ENCODE results near the gene SLC43A3. TPM values are rescaled to one million over a fixed set of nuclear protein-coding genes. Genes with fewer than 3 reads are reported as not detected.

SLC43A3 gene
- total RNA-seq, 4 donors from 2014 or later: 40.9 to 75.9 (median 60.0) TPM

DNA sequence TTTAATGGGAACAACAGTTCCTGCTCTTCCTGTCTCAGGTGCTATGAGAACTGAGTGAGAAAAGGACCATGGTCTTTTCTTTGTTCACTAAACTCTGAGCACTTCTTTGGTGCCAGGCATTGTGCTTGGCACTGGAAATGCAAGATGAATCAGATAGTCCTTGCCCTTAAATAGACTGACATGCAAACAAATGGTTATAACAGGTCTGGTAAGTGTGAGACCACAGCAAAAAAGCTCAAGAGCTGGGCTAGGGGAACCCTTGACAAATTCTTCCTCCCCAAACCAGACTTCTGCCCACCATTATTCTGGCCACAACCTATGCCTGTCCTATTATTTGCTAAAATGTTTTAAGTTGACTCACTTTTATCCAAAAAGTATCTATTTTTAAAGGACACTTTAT is 5.1 kb downstream of the SLC43A3 start:
- no peaks in the 10 kb centered on the region for H3K9me3 ChIP-seq
- peaks cover 0 to 69% of the 10 kb centered on the region in 2 donors for H3K36me3 ChIP-seq
- no peaks in the 10 kb centered on the region for H3K27me3 ChIP-seq
- peaks cover 11 to 54% (median 37%) of the 10 kb centered on the region in 3 donors for H3K4me1 ChIP-seq
- H3K4me3 ChIP-seq: no peak overlapping the region
- ATAC-seq: no peak
- H3K27ac ChIP-seq: no peak overlapping the region
- TF ChIP-seq EP300 (IDR thresholded peaks at IDR 0.05) (no peak), POLR2AphosphoS5 (IDR thresholded peaks at IDR 0.05) (no peak), POLR2A (IDR thresholded peaks at IDR 0.05) (no peak)
- TF ChIP-seq, protein P1, sequence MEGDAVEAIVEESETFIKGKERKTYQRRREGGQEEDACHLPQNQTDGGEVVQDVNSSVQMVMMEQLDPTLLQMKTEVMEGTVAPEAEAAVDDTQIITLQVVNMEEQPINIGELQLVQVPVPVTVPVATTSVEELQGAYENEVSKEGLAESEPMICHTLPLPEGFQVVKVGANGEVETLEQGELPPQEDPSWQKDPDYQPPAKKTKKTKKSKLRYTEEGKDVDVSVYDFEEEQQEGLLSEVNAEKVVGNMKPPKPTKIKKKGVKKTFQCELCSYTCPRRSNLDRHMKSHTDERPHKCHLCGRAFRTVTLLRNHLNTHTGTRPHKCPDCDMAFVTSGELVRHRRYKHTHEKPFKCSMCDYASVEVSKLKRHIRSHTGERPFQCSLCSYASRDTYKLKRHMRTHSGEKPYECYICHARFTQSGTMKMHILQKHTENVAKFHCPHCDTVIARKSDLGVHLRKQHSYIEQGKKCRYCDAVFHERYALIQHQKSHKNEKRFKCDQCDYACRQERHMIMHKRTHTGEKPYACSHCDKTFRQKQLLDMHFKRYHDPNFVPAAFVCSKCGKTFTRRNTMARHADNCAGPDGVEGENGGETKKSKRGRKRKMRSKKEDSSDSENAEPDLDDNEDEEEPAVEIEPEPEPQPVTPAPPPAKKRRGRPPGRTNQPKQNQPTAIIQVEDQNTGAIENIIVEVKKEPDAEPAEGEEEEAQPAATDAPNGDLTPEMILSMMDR (IDR thresholded peaks at IDR 0.05): no peak

- WGBS, 2 donors (ENCODE audit: low coverage in 1 of 2): 86 to 100% methylated on average over 1 of the region's 4 CpGs
- H3K9me3 ChIP-seq: no peaks in the 10 kb centered on the region
- TF ChIP-seq POLR2AphosphoS5 (IDR thresholded peaks at IDR 0.05) (no peak), POLR2A (IDR thresholded peaks at IDR 0.05) (no peak)
- TF ChIP-seq, protein P1 (IDR thresholded peaks at IDR 0.05): no peak
- H3K36me3 ChIP-seq: peaks cover 0 to 76% of the 10 kb centered on the region in 2 donors
- no peak overlapping the region for H3K27ac ChIP-seq
- ATAC-seq: no peak
- H3K4me3 ChIP-seq: no peak overlapping the region
- peaks cover 11 to 53% (median 33%) of the 10 kb centered on the region in 3 donors for H3K4me1 ChIP-seq
- H3K27me3 ChIP-seq: no peaks in the 10 kb centered on the region
Measured at GRCh38 chr11:57421066-57421465, 5.9 kb downstream of the SLC43A3 start.

GRCh38 chr11:57419146-57419545 is 7.8 kb downstream of the SLC43A3 start:
- TF ChIP-seq, protein P1 (IDR thresholded peaks at IDR 0.05): no peak
- TF ChIP-seq POLR2A (IDR thresholded peaks at IDR 0.05) (no peak), EP300 (IDR thresholded peaks at IDR 0.05) (no peak), POLR2AphosphoS5 (IDR thresholded peaks at IDR 0.05) (no peak)
- ATAC-seq: no peak
- Histone ChIP-seq H3K9me3 (no peaks in the 10 kb centered on the region), H3K4me1 (peaks cover 0 to 34% (median 15%) of the 10 kb centered on the region in 3 donors), H3K27me3 (no peaks in the 10 kb centered on the region), H3K36me3 (peaks cover 0 to 95% of the 10 kb centered on the region in 2 donors), H3K27ac (no peak overlapping the region), H3K4me3 (no peak overlapping the region)
- 92% methylated on average over 1 of the region's 3 CpGs; no CpG with 5 or more reads in 1 of the 2 donors for WGBS, 2 donors (ENCODE audit: low coverage in 1 of 2)

DNA sequence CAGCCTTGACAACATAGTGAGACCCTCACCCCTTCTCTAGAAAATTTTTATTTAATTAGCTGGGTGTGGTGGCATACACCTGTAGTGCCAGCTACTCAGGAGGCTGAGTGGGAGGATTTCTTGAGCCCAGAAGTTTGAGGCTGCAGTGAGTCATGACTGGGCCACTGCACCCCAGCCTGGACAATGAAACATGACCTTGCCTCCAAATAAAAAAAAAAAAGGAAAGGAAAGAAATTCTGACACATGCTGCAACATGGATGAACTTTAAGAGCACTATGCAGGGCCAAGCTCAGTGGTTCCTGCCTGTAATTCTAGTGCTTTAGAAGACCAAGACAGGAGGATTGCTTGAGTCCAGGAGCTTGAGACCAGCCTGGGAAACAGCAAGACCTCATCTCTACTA is 8.8 kb downstream of the SLC43A3 start:
- TF ChIP-seq POLR2AphosphoS5 (IDR thresholded peaks at IDR 0.05) (no peak), EP300 (IDR thresholded peaks at IDR 0.05) (no peak), POLR2A (IDR thresholded peaks at IDR 0.05) (no peak)
- TF ChIP-seq, protein P1 (IDR thresholded peaks at IDR 0.05): no peak
- no peak for ATAC-seq
- Histone ChIP-seq H3K36me3 (peaks cover 0 to 95% of the 10 kb centered on the region in 2 donors), H3K4me1 (peaks cover 0 to 28% (median 9%) of the 10 kb centered on the region in 3 donors), H3K27me3 (no peaks in the 10 kb centered on the region), H3K4me3 (no peak overlapping the region), H3K27ac (no peak overlapping the region), H3K9me3 (no peaks in the 10 kb centered on the region)

DNA sequence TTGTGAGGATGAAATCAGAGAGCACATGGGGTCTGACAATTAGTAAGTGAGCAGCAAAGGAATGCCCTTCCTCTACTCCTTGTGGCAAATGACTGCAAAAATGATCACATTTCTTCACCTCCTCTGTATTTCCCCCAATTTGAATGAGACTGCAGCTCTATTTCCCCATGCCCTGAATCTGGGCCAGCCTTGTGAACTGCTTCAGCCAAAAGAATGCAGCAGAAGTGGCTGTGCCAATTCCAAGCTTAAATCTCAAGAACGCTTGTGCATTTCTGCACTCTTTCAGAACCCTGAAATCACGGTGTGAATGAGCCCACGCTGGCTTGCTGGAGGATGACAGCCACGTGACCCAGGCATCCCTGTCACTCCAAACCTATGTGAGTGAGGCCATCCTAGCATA is 9.9 kb downstream of the SLC43A3 start:
- TF ChIP-seq POLR2AphosphoS5 (IDR thresholded peaks at IDR 0.05) (no peak), EP300 (IDR thresholded peaks at IDR 0.05) (no peak), POLR2A (IDR thresholded peaks at IDR 0.05) (no peak)
- TF ChIP-seq, protein P1 (IDR thresholded peaks at IDR 0.05): no peak
- Histone ChIP-seq H3K4me1 (peaks cover 0 to 20% (median 9%) of the 10 kb centered on the region in 3 donors), H3K27ac (peak overlapping the region in 2 of 4 donors; percentile 4 to 5), H3K27me3 (no peaks in the 10 kb centered on the region), H3K9me3 (no peaks in the 10 kb centered on the region), H3K4me3 (no peak overlapping the region), H3K36me3 (peaks cover 0 to 95% of the 10 kb centered on the region in 2 donors)
- ATAC-seq: peak; percentile 74
- 33% methylated on average over 2 of the region's 4 CpGs; no CpG with 5 or more reads in 1 of the 2 donors for WGBS, 2 donors (ENCODE audit: low coverage in 1 of 2)

Measured in gastroesophageal sphincter (tissue), 4 donors.